Activated CD4-positive, alpha-beta T cell treated with anti-CD3 and anti-CD28 coated beads for 36 hours (primary cell): ENCODE measurements around the gene CARD10. TPM values are rescaled to one million over a fixed set of nuclear protein-coding genes. Genes with fewer than 3 reads are reported as not detected.

Experiments used
- ATAC-seq: fragments of 200-7000 bp; cut with Tn5 transposase; one replicate; pipeline ENCODE4 v1.10.0; 2021; ENCODE audit warnings: mild to moderate bottlenecking, moderate library complexity
- CTCF ChIA-PET: fragments of 350-600 bp; sonication (Branson Sonifier 250); formaldehyde crosslinking; loops from one replicate; lab custom pipeline; 2021; ENCODE audit warnings: antibody characterized with exemption; lab: Charles Lee
- POLR2A ChIA-PET: fragments of 350-600 bp; sonication (Branson Sonifier 250); formaldehyde crosslinking; loops from one replicate; lab custom pipeline; 2021; ENCODE audit warnings: antibody characterized with exemption, inconsistent platforms; lab: Charles Lee
- DNase-seq: peaks from one replicate; pipeline ENCODE4 v3.0.0-alpha.2; 2020
- H3K27ac Mint-ChIP-seq: one replicate; pipeline ENCODE4 v1.8.0; 2021; ENCODE audit warnings: mixed read lengths
- H3K27me3 Mint-ChIP-seq: one replicate; pipeline ENCODE4 v1.8.0; 2021; ENCODE audit warnings: mixed read lengths
- H3K36me3 Mint-ChIP-seq: one replicate; pipeline ENCODE4 v1.8.0; 2021; ENCODE audit warnings: low read depth, mixed read lengths
- H3K4me1 Mint-ChIP-seq: one replicate; pipeline ENCODE4 v1.8.0; 2021; ENCODE audit warnings: mixed read lengths
- H3K4me3 Mint-ChIP-seq: one replicate; pipeline ENCODE4 v1.8.0; 2021; ENCODE audit warnings: mild to moderate bottlenecking, moderate library complexity, mixed read lengths
- H3K9me3 Mint-ChIP-seq: one replicate; pipeline ENCODE4 v1.8.0; 2021; ENCODE audit warnings: low read depth, mixed read lengths
- intact Hi-C, 2 experiments: fragments of 100-400 bp; cut with DNase I in 1 of 2; cut with micrococcal nuclease in 1 of 2; formaldehyde crosslinking; loops; one replicate each; pipeline versions ENCODE4 v1.14.2 to v1.15.1; 2022 to 2024; cut with DNase I, micrococcal nuclease
- total RNA-seq, 2 experiments: library from RNA; stranded (reverse); gene quantifications; one replicate each; pipeline ENCODE4 v1.2.3, GENCODE V29; 2021

CARD10 gene
- total RNA-seq, 2 experiments from 2014 or later = not detected

- Mint-ChIP-seq H3K27me3 (no peaks in the 10 kb centered on the region), H3K36me3 (no peaks in the 10 kb centered on the region), H3K27ac (no peak overlapping the region), H3K4me1 (peaks cover 12% of the 10 kb centered on the region), H3K4me3 (no peak overlapping the region), H3K9me3 (no peaks in the 10 kb centered on the region)
- ATAC-seq (no peak), DNase-seq (no peak)
- intact Hi-C loops = no loop called here
- CTCF ChIA-PET = interaction anchor here (1.0 kb wide), 1 partner anchor 65 kb away, joined by 5 read pairs; no protein-coding TSS in a partner anchor
- POLR2A ChIA-PET = no interaction called here
These were observed 16.7 kb downstream of the CARD10 start for GRCh38 chr22:37502342-37503182.

GRCh38 chr22:37501610-37502341 lies 17.4 kb downstream of the CARD10 start:
- ATAC-seq (no peak), DNase-seq (no peak)
- Mint-ChIP-seq H3K27ac (no peak overlapping the region), H3K4me1 (peaks cover 12% of the 10 kb centered on the region), H3K4me3 (no peak overlapping the region), H3K36me3 (no peaks in the 10 kb centered on the region), H3K27me3 (no peaks in the 10 kb centered on the region), H3K9me3 (no peaks in the 10 kb centered on the region)
- CTCF ChIA-PET = interaction anchor here (1.0 kb wide), 1 partner anchor 65 kb away, joined by 5 read pairs; no protein-coding TSS in a partner anchor
- POLR2A ChIA-PET = no interaction called here
- intact Hi-C loops = no loop called here

- no peak for ATAC-seq
- no peak overlapping the region for H3K27ac Mint-ChIP-seq
- H3K4me1 Mint-ChIP-seq = peaks cover 12% of the 10 kb centered on the region
- ChIA-PET CTCF (interaction anchor here (0.7 kb wide), 1 partner anchor 66 kb away, joined by 3 read pairs; no protein-coding TSS in a partner anchor), POLR2A (no interaction called here)
- no peak overlapping the region for H3K4me3 Mint-ChIP-seq
- intact Hi-C loops = no loop called here
- no peaks in the 10 kb centered on the region for H3K9me3 Mint-ChIP-seq
- H3K27me3 Mint-ChIP-seq = no peaks in the 10 kb centered on the region
- H3K36me3 Mint-ChIP-seq = no peaks in the 10 kb centered on the region
- no peak for DNase-seq
These were observed 18.2 kb downstream of the CARD10 start for GRCh38 chr22:37500745-37501609.

- ATAC-seq (no peak), DNase-seq (no peak)
- Mint-ChIP-seq H3K36me3 (no peaks in the 10 kb centered on the region), H3K4me1 (peaks cover 12% of the 10 kb centered on the region), H3K9me3 (no peaks in the 10 kb centered on the region), H3K27ac (no peak overlapping the region), H3K4me3 (no peak overlapping the region), H3K27me3 (no peaks in the 10 kb centered on the region)
- CTCF ChIA-PET = interaction anchor here (0.7 to 1.1 kb wide), 4 partner anchors 22 to 183 kb away, joined by 3 to 5 read pairs (median 3); no protein-coding TSS in a partner anchor
- POLR2A ChIA-PET = no interaction called here
- intact Hi-C loops = no loop called here
These were observed 19.2 kb downstream of the CARD10 start for GRCh38 chr22:37499789-37500540.

- Mint-ChIP-seq H3K4me1 (peaks cover 12% of the 10 kb centered on the region), H3K9me3 (no peaks in the 10 kb centered on the region), H3K27me3 (no peaks in the 10 kb centered on the region), H3K4me3 (no peak overlapping the region), H3K27ac (no peak overlapping the region), H3K36me3 (no peaks in the 10 kb centered on the region)
- intact Hi-C loops = no loop called here
- no peak for ATAC-seq
- DNase-seq = no peak
- ChIA-PET POLR2A (no interaction called here), CTCF (interaction anchor here (0.7 to 1.1 kb wide), 4 partner anchors 25 to 182 kb away, joined by 3 to 5 read pairs (median 3); no protein-coding TSS in a partner anchor)
These were observed 20.0 kb downstream of the CARD10 start for GRCh38 chr22:37499027-37499707.

- intact Hi-C loops = loop anchor here (1.0 kb wide), 3 partner anchors 12 to 181 kb away; partner anchors contain the start of gene MFNG (in 1 of the 2)
- ATAC-seq = peak; percentile 98
- peaks cover 15% of the 10 kb centered on the region for H3K4me1 Mint-ChIP-seq
- ChIA-PET CTCF (interaction anchor here (0.7 to 2.7 kb wide), 9 partner anchors 9 to 368 kb away, joined by 3 to 12 read pairs (median 3); partner anchors contain the start of gene MFNG), POLR2A (no interaction called here)
- no peaks in the 10 kb centered on the region for H3K9me3 Mint-ChIP-seq
- no peaks in the 10 kb centered on the region for H3K36me3 Mint-ChIP-seq
- no peak overlapping the region for H3K27ac Mint-ChIP-seq
- no peaks in the 10 kb centered on the region for H3K27me3 Mint-ChIP-seq
- DNase-seq = peak; percentile 84
- no peak overlapping the region for H3K4me3 Mint-ChIP-seq
These were observed 20.8 kb downstream of the CARD10 start for GRCh38 chr22:37498289-37498909.

- H3K27me3 Mint-ChIP-seq = no peaks in the 10 kb centered on the region
- H3K4me3 Mint-ChIP-seq = no peak overlapping the region
- H3K4me1 Mint-ChIP-seq = peaks cover 13% of the 10 kb centered on the region
- no peak for DNase-seq
- ChIA-PET POLR2A (no interaction called here), CTCF (interaction anchor here (0.7 to 2.7 kb wide), 9 partner anchors 10 to 163 kb away, joined by 3 to 12 read pairs (median 5); partner anchors contain the start of gene MFNG)
- no peaks in the 10 kb centered on the region for H3K9me3 Mint-ChIP-seq
- ATAC-seq = no peak
- no peak overlapping the region for H3K27ac Mint-ChIP-seq
- H3K36me3 Mint-ChIP-seq = no peaks in the 10 kb centered on the region
- intact Hi-C loops = no loop called here
These were observed 22.1 kb downstream of the CARD10 start for GRCh38 chr22:37497062-37497599.

- Mint-ChIP-seq H3K4me1 (peaks cover 10% of the 10 kb centered on the region), H3K27ac (no peak overlapping the region), H3K36me3 (no peaks in the 10 kb centered on the region), H3K9me3 (no peaks in the 10 kb centered on the region), H3K27me3 (no peaks in the 10 kb centered on the region), H3K4me3 (no peak overlapping the region)
- no peak for DNase-seq
- intact Hi-C loops = no loop called here
- ChIA-PET CTCF (interaction anchor here (1.0 to 2.7 kb wide), 3 partner anchors 10 to 96 kb away, joined by 7 to 12 read pairs (median 8); partner anchors contain the start of gene MFNG), POLR2A (no interaction called here)
- no peak for ATAC-seq
These were observed 22.6 kb downstream of the CARD10 start for GRCh38 chr22:37496651-37497050.

- ChIA-PET CTCF (interaction anchor here (0.9 kb wide), 1 partner anchor 21 kb away, joined by 3 read pairs; no protein-coding TSS in a partner anchor), POLR2A (no interaction called here)
- DNase-seq = no peak
- no peak for ATAC-seq
- Mint-ChIP-seq H3K27ac (no peak overlapping the region), H3K27me3 (no peaks in the 10 kb centered on the region), H3K4me1 (peaks cover 19% of the 10 kb centered on the region), H3K4me3 (no peak overlapping the region), H3K36me3 (no peaks in the 10 kb centered on the region), H3K9me3 (no peaks in the 10 kb centered on the region)
- intact Hi-C loops = no loop called here
These were observed 25.2 kb downstream of the CARD10 start for GRCh38 chr22:37493979-37494378.
